ENCODE data around the gene ANO2. TPM values are rescaled to one million over a fixed set of nuclear protein-coding genes. Genes with fewer than 3 reads are reported as not detected.

ANO2 gene
- total RNA-seq, 1 experiment from 2014 or later, result not detected

DNA sequence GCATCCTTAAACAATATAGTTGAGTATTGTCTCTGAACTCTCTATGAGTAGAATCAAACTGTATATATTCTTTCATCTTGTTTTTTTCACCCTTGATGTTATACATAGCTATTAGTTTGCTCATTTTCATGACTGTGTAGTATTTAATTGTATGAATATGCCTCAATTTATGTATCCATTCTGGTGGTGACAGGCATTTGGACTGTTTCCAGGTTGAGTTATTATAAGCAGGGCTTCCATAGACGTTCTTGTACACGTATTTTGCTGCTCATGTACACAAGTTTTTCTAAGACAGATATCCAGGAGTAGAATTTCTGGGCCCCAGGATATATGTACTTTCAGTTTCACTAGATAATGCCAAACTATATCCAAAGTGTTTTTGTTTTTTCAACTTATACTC, 301.8 kb downstream of the ANO2 start:
- DNase-seq, result no peak
- H3K4me2 ChIP-seq (ENCODE audit: low read length), result no peak overlapping the region
- BruUV-seq (replicated peaks), result no TSS peak
- 0 out of 2 replicates have a peak, but pooled peaks cover 5% of the 10 kb centered on the region for H3K27me3 ChIP-seq (ENCODE audit: low read length)
- intact Hi-C loops (cut with micrococcal nuclease), result no loop called here
- TF ChIP-seq EZH2 (IDR thresholded peaks at IDR 0.05; ENCODE audit: low read length, unreplicated experiment), result no peak
- no peak for TF ChIP-seq EZH2phosphoT487 (IDR thresholded peaks at IDR 0.05; ENCODE audit: borderline replicate concordance, low read length)
- TF ChIP-seq, protein P1, sequence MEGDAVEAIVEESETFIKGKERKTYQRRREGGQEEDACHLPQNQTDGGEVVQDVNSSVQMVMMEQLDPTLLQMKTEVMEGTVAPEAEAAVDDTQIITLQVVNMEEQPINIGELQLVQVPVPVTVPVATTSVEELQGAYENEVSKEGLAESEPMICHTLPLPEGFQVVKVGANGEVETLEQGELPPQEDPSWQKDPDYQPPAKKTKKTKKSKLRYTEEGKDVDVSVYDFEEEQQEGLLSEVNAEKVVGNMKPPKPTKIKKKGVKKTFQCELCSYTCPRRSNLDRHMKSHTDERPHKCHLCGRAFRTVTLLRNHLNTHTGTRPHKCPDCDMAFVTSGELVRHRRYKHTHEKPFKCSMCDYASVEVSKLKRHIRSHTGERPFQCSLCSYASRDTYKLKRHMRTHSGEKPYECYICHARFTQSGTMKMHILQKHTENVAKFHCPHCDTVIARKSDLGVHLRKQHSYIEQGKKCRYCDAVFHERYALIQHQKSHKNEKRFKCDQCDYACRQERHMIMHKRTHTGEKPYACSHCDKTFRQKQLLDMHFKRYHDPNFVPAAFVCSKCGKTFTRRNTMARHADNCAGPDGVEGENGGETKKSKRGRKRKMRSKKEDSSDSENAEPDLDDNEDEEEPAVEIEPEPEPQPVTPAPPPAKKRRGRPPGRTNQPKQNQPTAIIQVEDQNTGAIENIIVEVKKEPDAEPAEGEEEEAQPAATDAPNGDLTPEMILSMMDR (conservative IDR thresholded peaks at IDR 0.05; ENCODE audit: low read depth, low read length), result no peak
- H3K9ac ChIP-seq (ENCODE audit: low read length), result no peak overlapping the region
- H3K79me2 ChIP-seq (ENCODE audit: low read length), result no peaks in the 10 kb centered on the region
- H3K9me3 ChIP-seq (ENCODE audit: low read length), result no peaks in the 10 kb centered on the region
- no peaks in the 10 kb centered on the region for H4K20me1 ChIP-seq (ENCODE audit: low read length)
- H3K4me1 ChIP-seq (ENCODE audit: insufficient read depth, low read length), result no peaks in the 10 kb centered on the region
- ATAC-seq, result no peak
- no peak overlapping the region for H3K4me3 ChIP-seq (ENCODE audit: low read length)
- H3K36me3 ChIP-seq (ENCODE audit: low read depth, low read length), result no peaks in the 10 kb centered on the region
- no peaks in the 10 kb centered on the region for H3F3A ChIP-seq (ENCODE audit: low read length, unreplicated experiment)
- no peak overlapping the region for H3K27ac ChIP-seq (ENCODE audit: low read length)
- POLR2A ChIA-PET (ENCODE audit: unreplicated experiment), result no interaction called here
- H2AFZ ChIP-seq (ENCODE audit: low read length), result no peak overlapping the region
- H3K9me2 ChIP-seq (replicated peaks; ENCODE audit: low read length), result no peaks in the 10 kb centered on the region
- CTCF ChIA-PET, result no interaction called here

DNA sequence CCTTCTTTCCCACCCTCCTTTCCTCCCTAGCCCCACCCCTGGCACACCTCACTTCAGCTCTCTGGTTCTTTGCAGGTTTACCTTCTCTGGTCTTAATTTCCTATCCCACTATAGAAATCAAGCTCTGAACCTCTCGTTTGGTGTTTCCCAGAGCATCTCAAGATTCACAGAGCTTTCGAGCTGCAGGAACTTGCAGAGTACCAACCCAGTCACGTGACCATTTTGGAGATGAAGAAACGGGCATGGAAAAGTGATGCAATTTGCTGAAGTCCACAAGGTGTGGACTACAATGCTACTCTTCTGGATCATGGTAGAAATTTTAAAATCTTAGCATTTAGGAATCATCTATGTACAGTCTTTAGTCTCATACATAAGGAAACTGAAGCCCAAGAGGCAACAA, 307.4 kb downstream of the ANO2 start:
- H3K36me3 ChIP-seq (ENCODE audit: low read depth, low read length), result no peaks in the 10 kb centered on the region
- H3F3A ChIP-seq (ENCODE audit: low read length, unreplicated experiment), result no peaks in the 10 kb centered on the region
- H3K9ac ChIP-seq (ENCODE audit: low read length), result no peak overlapping the region
- no TSS peak for BruUV-seq (replicated peaks)
- H3K4me1 ChIP-seq (ENCODE audit: insufficient read depth, low read length), result no peaks in the 10 kb centered on the region
- H4K20me1 ChIP-seq (ENCODE audit: low read length), result no peaks in the 10 kb centered on the region
- H3K4me2 ChIP-seq (ENCODE audit: low read length), result no peak overlapping the region
- intact Hi-C loops (cut with micrococcal nuclease), result no loop called here
- TF ChIP-seq EZH2 (IDR thresholded peaks at IDR 0.05; ENCODE audit: low read length, unreplicated experiment) (no peak), EZH2phosphoT487 (IDR thresholded peaks at IDR 0.05; ENCODE audit: borderline replicate concordance, low read length) (no peak)
- TF ChIP-seq, protein P1 (conservative IDR thresholded peaks at IDR 0.05; ENCODE audit: low read depth, low read length), result no peak
- H3K27ac ChIP-seq (ENCODE audit: low read length), result no peak overlapping the region
- H3K9me2 ChIP-seq (replicated peaks; ENCODE audit: low read length), result no peaks in the 10 kb centered on the region
- H3K4me3 ChIP-seq (ENCODE audit: low read length), result no peak overlapping the region
- no peaks in the 10 kb centered on the region for H3K9me3 ChIP-seq (ENCODE audit: low read length)
- H2AFZ ChIP-seq (ENCODE audit: low read length), result no peak overlapping the region
- POLR2A ChIA-PET (ENCODE audit: unreplicated experiment), result no interaction called here
- CTCF ChIA-PET, result no interaction called here
- peaks cover 13% of the 10 kb centered on the region for H3K27me3 ChIP-seq (ENCODE audit: low read length)
- DNase-seq (no peak), ATAC-seq (no peak)
- H3K79me2 ChIP-seq (ENCODE audit: low read length), result no peaks in the 10 kb centered on the region

DNA sequence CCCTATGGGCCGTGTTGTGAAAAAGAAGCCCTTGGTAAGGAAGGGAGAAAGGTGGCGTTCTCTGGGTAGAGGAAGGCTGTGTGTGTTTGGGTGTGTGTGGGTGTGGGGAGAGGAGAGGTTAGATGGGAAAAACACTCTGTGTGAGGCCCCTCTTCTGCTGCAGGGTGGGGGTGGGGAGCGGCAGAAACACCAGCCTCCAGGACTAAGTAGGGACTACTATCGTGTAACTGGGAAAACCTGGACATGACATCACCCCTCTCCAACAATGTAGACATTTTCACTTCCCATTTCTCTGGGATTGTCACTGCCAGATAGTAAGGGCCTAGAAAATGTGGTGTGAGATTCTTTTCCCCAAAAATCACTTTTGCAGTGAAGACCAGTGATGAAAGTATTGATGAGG, 308.2 kb downstream of the ANO2 start:
- Histone ChIP-seq H4K20me1 (ENCODE audit: low read length) (no peaks in the 10 kb centered on the region), H3K4me1 (ENCODE audit: insufficient read depth, low read length) (no peaks in the 10 kb centered on the region), H3K9me2 (replicated peaks; ENCODE audit: low read length) (no peaks in the 10 kb centered on the region), H2AFZ (ENCODE audit: low read length) (no peak overlapping the region), H3F3A (ENCODE audit: low read length, unreplicated experiment) (no peaks in the 10 kb centered on the region), H3K4me2 (ENCODE audit: low read length) (no peak overlapping the region), H3K27ac (ENCODE audit: low read length) (no peak overlapping the region), H3K79me2 (ENCODE audit: low read length) (no peaks in the 10 kb centered on the region), H3K9ac (ENCODE audit: low read length) (no peak overlapping the region), H3K27me3 (ENCODE audit: low read length) (peaks cover 19% of the 10 kb centered on the region), H3K36me3 (ENCODE audit: low read depth, low read length) (no peaks in the 10 kb centered on the region), H3K9me3 (ENCODE audit: low read length) (no peaks in the 10 kb centered on the region), H3K4me3 (ENCODE audit: low read length) (no peak overlapping the region)
- ChIA-PET CTCF (no interaction called here), POLR2A (ENCODE audit: unreplicated experiment) (no interaction called here)
- intact Hi-C loops (cut with micrococcal nuclease), result no loop called here
- no TSS peak for BruUV-seq (replicated peaks)
- ATAC-seq (no peak), DNase-seq (no peak)
- TF ChIP-seq, protein P1 (conservative IDR thresholded peaks at IDR 0.05; ENCODE audit: low read depth, low read length), result no peak
- TF ChIP-seq EZH2phosphoT487 (IDR thresholded peaks at IDR 0.05; ENCODE audit: borderline replicate concordance, low read length) (no peak), EZH2 (IDR thresholded peaks at IDR 0.05; ENCODE audit: low read length, unreplicated experiment) (no peak)
